ENCODE data around the gene PKM.

DNA sequence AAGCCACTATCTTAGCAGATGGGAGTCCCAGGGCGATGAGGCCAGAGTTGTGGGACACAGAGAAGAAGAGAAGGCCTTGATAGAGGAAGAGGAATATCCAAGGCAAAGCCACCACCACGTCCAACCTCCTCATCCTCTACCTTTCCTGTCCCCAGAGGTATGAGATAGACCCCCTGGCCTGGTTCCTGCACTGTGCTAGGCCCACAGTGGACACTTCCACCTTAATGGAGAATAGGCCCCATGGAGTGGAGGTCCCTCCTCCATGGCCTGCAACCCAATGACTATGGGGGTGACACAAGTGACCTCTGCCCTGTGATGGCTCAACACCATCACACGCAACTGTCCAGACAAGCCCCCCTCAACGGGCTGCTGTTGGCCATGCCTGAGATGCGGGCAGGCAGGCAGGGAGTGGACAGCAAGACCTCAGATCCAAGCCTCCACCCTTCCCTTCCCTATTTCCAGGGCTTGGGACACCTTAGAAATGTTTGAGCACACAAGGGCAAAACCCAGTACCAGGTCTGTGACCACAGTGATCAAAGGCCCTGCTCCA is 70.2 kb downstream of the PKM start:
- TF ChIP-seq YY1 (IDR thresholded peaks at IDR 0.05; ENCODE audit: insufficient read depth, insufficient read length) (no peak), SUZ12 (IDR thresholded peaks at IDR 0.05; ENCODE audit: extremely low read depth, insufficient read depth, insufficient read length) (no peak), ZNF274 (IDR thresholded peaks at IDR 0.05; ENCODE audit: low read depth, low read length) (no peak)

Data from NT2/D1 (cell line).